Effector CD4-positive, alpha-beta T cell (primary cell): ENCODE results near the gene PEAK1.
"Not testable (repeated sequence)": the region's sequence is repeated elsewhere in the genome, so short reads cannot be mapped to it uniquely, and the experiment has no call there.

Source experiments
- DNase-seq: peaks from one replicate; pipeline ENCODE4 v3.0.0-alpha.2; 2020

PEAK1 gene

DNA sequence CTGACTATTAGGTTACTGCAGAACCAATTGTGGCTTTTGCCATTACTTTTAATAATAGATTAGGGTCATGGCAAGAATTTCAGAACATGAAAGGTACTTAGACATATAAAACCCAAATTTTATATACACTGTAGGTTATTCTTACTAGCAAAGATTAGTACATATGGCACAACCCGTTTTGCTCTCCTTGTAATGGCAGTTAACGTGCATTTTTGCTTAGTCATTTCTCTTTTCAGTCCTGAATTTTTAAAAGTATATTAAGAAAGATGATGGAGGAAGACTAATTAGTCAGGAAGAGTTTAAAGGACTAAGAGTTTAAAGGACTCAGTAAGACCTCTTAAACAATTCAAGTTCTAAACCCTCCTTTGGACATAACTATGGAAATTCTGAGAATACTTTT, 114.0 kb downstream of the PEAK1 start:
- DNase-seq, result no peak

GRCh38 chr15:77296773-77297337, 123.0 kb downstream of the PEAK1 start:
- DNase-seq, result no peak

DNA sequence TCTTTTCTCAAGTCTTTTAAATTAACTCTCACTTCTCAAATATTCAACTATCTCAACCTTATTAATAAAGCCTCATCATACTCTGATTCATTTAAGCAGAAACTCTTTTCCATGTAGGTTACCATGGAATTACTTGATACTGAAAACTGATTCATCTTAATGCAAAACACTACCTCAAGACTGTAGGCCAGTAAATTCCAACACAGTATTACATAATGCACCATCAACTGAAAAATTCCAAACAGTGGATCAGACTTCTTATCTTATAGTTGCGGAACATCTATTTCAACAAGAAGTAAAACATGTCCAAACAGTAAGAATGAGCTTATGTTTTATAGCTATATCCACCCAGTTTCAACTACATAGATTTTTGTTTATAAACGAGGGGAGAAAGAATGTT, 124.5 kb downstream of the PEAK1 start:
- DNase-seq, result no peak

- no peak for DNase-seq
These were observed 126.8 kb downstream of the PEAK1 start for GRCh38 chr15:77292969-77293558.

DNA sequence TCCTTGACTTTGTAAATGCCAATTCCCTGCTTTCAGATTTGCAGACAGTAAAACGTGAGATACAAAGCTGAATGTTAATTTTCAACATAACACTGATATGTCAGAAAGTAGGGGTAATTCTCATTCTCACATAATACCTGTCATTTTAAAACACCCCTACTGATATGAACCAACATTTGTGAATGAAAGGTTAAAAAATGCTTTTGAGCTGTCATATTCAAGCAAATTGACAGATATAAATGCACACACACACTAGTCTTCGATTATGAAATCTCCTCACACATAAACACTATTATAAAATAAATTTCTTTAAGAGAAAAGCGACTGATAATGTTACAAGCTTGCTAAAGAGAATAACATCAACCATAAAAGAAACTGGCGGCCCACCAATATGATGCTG, 128.8 kb downstream of the PEAK1 start:
- no peak for DNase-seq

GRCh38 chr15:77287385-77287784, 132.5 kb downstream of the PEAK1 start:
- no peak for DNase-seq

DNA sequence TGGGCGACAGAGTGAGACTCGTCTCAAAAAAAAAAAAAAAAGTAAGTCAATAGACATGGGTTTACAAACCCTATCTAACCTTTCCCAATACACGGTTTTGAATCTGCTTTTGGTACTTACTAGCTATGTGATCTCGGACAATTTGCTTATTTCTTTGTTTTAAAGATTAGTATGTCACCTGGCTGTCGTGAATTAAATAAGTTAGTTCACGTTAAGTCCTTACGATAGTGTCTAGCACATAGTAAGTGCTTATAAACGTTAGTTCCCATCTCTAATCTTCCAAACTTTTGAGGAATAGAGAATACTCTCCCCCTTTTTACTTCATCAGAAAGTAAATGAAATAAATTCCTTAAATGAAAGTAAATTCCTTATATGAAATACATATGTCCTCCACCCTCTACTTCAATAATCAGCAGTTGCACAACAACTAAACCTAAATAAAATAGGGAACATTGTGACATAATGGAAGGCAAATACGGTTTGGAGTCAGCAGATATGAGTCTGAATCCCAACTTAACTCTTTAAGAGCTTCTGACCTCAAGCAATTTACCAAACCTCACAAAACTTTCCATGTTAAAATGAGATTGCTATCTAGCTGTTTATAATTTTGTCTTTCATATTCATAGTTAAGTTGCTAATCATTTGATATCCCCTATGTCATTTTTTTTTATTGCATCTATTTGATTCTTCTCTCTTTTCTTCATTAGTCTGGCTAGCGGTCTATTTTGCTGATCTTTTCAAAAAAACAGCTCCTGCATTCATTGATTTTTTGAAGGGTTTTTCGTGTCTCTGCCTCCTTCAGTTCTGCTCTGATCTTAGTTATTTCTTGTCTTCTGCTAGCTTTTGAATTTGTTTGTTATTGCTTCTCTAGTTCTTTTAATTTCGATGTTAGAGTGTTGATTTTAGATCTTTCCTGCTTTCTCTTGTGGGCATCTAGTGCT, 134.6 kb downstream of the PEAK1 start:
- no peak for DNase-seq

DNA sequence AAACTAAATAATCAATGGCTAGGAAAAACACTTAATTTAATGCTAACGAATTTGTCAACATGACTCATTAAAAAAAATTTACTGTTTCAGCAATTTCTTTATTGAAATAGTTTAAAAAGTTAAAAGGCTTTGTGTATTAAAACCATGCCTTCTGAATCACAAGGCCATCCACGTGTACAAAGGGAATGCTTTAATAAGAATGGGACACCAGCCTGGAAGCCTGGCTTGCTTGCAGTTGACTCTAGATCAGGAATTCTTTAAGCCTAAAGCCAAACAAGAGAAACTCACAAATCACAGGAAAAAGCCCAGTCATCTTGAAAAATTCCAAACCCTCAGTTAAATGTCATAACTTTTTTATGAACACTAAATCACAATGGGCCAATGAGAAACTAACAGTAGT, 137.6 kb downstream of the PEAK1 start:
- no peak for DNase-seq

DNA sequence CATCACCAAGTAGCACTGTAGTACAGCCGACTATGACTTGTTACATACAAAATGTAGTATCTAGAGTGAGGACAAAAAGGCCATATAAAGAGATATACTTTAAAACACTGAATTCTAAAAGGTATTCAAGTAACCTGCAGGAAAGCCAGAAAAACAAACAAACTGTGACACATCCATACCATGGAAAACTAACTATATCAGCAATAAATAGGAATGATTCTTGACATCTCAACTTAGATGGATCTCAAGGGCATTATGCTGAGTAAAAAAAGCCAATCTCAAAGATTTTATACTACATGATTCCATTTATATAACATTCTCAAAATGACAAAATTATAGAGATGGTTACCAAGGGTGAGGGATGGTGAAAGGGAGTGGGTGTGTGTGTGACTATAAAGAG, 143.0 kb downstream of the PEAK1 start:
- DNase-seq, result no peak

DNA sequence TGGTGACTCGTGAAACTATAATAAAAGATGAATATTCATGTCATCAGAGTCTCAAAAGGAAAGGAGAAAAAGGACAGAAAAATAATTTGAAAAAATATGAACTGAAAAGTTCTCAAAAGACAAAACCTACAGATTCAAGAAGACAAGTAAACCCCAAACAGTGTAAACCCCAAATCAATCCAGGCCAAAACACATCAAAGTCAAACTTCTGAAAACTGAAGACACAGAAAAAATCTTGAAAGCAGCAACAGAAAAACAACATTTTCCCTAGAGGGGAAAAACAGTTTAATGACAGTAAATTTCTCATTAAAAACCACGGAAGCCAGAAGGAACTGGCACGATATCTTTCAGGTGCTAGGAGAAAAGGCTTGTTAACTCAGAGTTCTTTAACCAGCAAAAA, 143.8 kb downstream of the PEAK1 start:
- DNase-seq, result no peak

DNA sequence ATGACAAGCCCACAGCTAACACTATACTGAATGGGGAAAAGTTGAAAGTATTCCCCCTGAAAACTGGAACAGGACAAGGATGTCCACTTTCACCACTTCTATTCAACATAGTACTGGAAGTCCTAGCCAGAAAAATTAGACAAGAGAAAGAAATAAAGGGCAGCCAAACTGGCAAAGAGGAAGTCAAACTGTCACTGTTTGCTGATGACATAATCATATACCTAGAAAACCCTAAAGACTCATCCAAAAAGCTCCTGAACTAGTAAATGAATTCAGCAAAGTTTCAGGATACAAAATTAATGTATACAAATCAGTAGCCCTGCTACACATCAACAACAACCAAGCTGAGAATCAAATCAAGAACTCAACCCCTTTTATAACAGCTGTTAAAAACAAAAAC, 146.8 kb downstream of the PEAK1 start:
- DNase-seq, result not testable (repeated sequence)

GRCh38 chr15:77266708-77267386, 153.1 kb downstream of the PEAK1 start:
- DNase-seq, result no peak

- DNase-seq, result no peak
These were observed 164.5 kb downstream of the PEAK1 start for GRCh38 chr15:77255385-77255784.

- DNase-seq, result no peak
These were observed 168.2 kb downstream of the PEAK1 start for GRCh38 chr15:77251662-77252061.

DNA sequence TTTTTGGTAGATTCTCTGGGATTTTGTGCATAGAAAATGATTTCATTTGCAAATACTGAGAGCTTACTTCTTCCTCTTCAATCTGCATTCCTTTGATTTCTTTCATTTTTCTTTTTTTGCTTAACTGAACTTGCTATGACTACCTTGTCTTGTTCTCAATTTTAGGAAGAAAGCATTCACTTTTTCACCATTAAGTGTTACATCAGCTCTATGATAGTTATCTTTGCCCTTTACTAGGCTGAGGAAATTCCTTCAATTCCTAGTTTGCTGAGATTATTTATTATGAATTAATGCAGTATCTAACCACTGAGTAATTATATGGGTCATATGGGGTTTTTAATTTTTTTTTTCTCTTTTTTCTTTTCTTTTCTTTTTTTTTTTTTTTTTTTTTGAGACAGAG, 172.8 kb downstream of the PEAK1 start:
- no peak for DNase-seq

DNA sequence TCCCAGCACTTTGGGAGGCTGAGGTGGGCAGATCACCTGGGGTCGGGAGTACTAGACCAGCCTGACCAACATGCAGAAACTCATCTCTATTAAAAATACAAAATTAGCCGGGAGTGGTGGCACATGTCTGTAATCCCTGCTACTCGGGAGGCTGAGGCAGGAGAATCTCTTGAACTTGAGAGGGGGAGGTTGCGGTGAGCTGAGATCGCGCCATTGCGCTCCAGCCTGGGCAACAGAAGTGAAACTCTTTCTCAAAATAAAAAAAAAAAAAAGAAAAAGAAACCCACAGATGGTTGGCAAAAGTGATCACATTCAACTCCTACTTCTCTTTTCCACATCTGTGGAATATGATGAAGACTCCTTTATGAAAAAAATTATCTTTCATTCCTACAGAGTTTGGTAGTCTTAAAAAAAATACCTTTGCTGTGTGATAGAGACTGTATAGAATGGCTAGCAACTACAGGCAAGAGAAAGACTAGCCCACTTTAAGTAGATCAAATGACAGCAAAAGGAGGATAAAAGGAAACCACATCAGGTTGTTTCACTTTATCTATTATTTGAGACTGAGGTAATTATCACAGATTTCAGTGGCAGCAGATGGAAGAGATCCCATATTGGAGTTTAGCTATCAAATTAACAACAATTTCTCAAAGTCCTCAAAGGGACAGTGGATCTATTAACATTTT, 176.0 kb downstream of the PEAK1 start:
- DNase-seq, result no peak

DNA sequence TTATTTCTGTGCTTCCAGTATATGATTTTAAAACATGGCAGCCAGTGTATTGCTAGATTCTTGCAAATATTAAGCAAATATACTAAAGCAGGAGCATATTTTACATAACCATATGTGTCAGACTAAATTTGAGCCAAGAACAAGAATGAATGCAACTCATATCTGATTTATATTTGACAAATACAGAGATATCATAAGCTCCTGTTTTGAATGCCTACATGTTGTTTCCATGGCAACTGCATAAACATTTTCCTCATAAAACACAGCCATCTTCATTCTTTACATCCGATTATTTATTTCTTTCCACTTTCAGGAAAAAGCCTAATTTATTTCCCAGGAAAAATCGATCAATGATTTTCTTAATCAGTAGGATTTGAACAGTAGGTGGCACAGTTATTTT, 176.8 kb downstream of the PEAK1 start:
- DNase-seq, result no peak

- no peak for DNase-seq
These were observed 179.9 kb downstream of the PEAK1 start for GRCh38 chr15:77239882-77240608.

- no peak for DNase-seq
These were observed 184.3 kb downstream of the PEAK1 start for GRCh38 chr15:77235566-77235965.

DNA sequence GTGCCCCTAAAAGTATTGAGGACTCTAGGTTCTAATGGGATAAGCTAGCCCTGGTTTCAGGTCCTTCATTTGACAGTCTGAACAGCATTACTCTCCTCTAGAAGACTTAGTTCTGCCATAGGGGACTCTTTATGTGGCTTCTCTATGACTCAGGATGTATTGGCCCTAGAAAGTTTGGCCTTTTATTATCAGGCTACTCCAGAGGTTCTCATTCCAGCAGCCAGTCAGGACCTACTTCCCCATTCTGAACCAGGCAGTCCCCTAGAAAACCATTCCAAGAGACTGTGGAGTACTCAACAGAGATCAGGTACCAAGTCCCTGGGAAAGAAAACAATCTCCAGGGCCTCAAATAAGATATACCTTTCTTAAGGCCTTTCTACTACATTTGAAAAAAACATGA, 191.1 kb downstream of the PEAK1 start:
- no peak for DNase-seq

DNA sequence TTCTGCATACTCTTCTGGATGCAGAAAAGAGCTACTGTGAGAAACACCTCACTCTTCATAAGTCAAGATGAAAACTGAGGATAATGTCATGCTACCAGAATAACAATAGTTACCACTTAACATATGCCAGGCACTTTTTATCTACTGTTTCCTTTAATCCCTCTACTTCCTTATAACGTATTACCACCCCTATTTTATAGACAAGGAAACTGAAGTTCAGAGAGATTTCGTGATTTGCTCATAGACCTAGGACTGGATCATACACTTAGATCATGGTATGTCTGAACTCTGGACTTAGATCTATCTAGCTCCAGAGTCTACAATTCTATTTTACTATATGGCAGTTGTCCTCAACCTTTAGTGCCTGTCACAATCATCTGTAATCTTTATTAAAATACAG, 193.3 kb downstream of the PEAK1 start:
- no peak for DNase-seq

GRCh38 chr15:77225646-77226045, 194.3 kb downstream of the PEAK1 start:
- DNase-seq, result no peak
